Cardiac septum (tissue), 1 donor: ENCODE results near the gene PCIF1. TPM values are rescaled to one million over a fixed set of nuclear protein-coding genes. Genes with fewer than 3 reads are reported as not detected.

Experiments used
- DNase-seq: peaks from one replicate; pipeline ENCODE4 v3.0.0-alpha.2; 2020; ENCODE audit warnings: low spot score
- intact Hi-C: fragments of 100-400 bp; cut with DNase I; formaldehyde crosslinking; loops from one replicate; pipeline ENCODE4 v1.14.0; 2022
- total RNA-seq: library from RNA; stranded (reverse); fragmentation: NEBNext Ultra II Directional; extraction: Animal tissue kit (Norgen Biotek cat#: 25700); gene quantifications from one replicate; pipeline ENCODE4 v1.2.1, GENCODE V29; 2021
- donor health status: DM: no; HTN: no; CAD: no.

The PCIF1 gene
- total RNA-seq, 1 donor from 2014 or later = 30.2 TPM

DNA sequence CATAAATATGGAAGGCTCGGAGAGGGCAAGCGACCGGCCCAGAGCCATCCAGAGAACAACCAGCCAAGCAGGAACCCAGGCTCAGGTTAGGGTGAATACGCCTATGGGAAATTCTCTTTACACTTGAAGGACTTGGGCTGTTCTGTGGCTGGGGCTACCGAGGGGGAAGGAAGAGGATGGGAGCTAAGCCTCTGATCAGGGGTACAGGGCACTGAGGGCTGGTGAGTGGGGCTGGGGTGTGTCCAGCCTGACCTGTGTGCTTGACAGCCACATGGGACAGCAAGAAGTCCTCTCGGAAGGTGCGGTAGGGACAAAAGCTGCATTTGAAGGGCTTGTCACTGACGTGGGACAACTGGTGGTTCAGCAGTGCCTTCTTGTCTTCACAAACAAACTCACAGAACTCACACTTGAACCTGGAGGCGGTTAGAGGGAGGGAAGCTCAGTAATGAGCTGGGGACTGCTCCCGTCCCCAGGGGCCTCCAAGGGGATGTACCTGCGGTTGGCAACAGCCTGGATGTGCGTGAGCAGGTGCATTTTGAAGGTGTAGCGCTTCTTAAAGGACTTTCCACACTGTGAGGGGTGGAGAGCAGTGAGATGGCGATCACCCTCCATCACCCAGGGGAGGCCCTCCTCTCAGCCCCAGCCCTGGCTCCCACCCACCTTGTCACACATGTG is 25.6 kb downstream of the PCIF1 start:
- intact Hi-C loops = loop anchor here (10.0 kb wide), 1 partner anchor 135 kb away; the partner anchor contains the start of gene TNNC2
- no peak for DNase-seq

DNA sequence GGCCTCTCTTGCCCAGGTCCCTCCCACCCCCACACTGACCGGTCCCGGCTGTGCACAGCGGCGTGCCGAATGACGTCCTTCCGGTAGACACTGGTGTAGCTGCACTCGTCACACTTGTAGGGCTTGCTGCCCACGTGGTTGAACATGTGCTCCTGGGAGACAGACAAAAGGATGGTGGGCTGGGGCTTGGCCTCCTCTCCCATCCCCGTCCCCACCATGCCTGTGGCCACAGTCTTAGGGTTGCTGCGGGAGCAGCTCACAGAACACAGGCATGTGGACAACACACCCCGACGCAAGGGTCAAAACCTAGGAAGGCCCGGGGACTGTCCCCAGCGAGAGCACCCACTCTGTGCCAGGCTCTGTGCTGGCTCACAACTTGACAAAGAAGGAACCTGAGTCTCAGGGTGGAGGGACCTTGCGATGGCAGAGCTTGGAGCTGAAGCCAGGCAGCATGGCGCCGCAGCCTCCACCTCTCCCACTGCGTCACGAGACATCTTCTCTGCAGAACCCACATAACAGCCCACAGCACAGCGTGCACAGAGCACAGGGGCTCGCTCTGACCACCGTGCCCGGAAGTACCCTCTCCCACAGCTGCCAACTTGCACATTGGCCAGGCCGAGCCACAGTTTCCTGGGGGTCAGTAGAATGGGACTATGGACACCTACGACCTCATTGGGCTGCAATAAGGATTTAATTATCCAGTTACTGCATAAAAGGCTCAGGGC is 27.7 kb downstream of the PCIF1 start:
- no peak for DNase-seq
- intact Hi-C loops = loop anchor here (10.0 kb wide), 1 partner anchor 137 kb away; the partner anchor contains the start of gene TNNC2

- intact Hi-C loops = loop anchor here (10.0 kb wide), 1 partner anchor 139 kb away; the partner anchor contains the start of gene TNNC2
Observed at GRCh38 chr20:45963059-45964005, 28.8 kb downstream of the PCIF1 start.

DNA sequence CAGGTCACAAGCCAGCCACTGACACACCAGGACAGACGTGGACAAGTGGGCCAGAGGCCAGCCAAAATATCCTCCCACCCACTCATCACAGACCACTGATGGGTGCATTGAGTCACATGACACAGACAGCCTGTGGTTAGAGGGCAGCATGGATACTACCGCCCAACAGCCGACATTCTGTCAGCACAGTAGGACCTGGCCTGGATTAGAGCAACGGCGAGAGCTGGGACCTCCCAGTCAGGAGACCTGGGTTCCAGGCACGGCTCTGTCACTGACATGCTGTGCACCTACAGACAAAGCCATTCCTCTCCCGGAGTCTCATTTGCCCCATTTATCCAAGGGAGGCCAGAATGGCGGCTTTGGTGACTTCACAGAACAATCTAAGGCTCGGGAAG is 29.5 kb downstream of the PCIF1 start:
- DNase-seq = no peak
- intact Hi-C loops = loop anchor here (10.0 kb wide), 1 partner anchor 139 kb away; the partner anchor contains the start of gene TNNC2

More at GRCh38 chr20:45963059-45964005, 28.8 kb downstream of the PCIF1 start:
- DNase-seq = no peak

GRCh38 chr20:45965169-45966002 is 30.9 kb downstream of the PCIF1 start:
- DNase-seq = no peak
- intact Hi-C loops = loop anchor here (10.0 kb wide), 1 partner anchor 141 kb away; the partner anchor contains the start of gene TNNC2

GRCh38 chr20:45967551-45968080 is 33.1 kb downstream of the PCIF1 start:
- DNase-seq = peak; percentile 73

GRCh38 chr20:45968081-45968671 is 33.7 kb downstream of the PCIF1 start:
- intact Hi-C loops = loop anchor here (10.0 kb wide), 1 partner anchor 143 kb away; the partner anchor contains the start of gene TNNC2
- peak; percentile 71 for DNase-seq

More at GRCh38 chr20:45967551-45968080, 33.1 kb downstream of the PCIF1 start:
- intact Hi-C loops = loop anchor here (10.0 kb wide), 1 partner anchor 143 kb away; the partner anchor contains the start of gene TNNC2

DNA sequence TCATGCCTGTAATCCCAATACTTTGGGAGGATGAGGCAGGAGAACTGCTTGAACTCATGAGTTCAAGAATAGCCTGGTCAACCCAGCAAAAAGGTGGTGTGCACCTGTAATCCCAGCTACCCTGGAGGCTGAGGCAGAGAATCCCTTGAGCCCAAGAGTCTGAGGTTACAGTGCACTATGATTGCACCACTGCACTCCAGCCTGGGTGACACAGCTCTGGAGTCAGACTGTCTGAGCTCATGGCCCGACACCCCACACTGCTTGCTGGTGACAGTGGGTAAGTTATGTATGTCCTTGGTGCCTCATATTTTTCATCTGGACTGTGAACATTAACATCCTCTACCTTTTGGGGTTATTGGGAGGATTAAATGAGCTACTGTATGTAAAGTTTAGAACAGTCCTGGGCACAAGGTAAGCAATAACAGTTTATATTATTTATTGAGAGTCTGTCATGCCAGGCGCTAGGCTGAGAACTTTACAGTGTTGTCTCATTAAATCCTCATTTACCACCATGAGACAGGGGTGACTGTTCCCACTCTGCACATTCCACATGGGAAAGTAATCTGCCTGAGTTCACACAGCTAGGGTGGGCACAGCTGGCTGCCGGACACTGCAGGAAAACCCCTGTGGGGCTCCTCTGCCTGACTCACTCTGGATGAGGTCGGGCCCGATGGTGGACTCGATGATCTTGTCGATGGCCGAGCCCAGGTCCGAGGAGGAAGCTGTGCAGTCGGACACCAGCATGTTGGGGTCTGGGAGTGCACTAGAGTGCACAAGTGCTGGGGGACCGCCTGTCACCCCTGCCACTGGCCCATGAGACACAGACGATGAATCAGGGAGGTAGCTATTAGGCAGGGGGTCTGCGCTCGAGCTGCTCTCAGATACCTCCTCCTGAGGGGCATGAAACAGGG is 34.6 kb downstream of the PCIF1 start:
- intact Hi-C loops = loop anchor here (10.0 kb wide), 1 partner anchor 144 kb away; the partner anchor contains the start of gene TNNC2
- DNase-seq = peak; percentile 71

DNA sequence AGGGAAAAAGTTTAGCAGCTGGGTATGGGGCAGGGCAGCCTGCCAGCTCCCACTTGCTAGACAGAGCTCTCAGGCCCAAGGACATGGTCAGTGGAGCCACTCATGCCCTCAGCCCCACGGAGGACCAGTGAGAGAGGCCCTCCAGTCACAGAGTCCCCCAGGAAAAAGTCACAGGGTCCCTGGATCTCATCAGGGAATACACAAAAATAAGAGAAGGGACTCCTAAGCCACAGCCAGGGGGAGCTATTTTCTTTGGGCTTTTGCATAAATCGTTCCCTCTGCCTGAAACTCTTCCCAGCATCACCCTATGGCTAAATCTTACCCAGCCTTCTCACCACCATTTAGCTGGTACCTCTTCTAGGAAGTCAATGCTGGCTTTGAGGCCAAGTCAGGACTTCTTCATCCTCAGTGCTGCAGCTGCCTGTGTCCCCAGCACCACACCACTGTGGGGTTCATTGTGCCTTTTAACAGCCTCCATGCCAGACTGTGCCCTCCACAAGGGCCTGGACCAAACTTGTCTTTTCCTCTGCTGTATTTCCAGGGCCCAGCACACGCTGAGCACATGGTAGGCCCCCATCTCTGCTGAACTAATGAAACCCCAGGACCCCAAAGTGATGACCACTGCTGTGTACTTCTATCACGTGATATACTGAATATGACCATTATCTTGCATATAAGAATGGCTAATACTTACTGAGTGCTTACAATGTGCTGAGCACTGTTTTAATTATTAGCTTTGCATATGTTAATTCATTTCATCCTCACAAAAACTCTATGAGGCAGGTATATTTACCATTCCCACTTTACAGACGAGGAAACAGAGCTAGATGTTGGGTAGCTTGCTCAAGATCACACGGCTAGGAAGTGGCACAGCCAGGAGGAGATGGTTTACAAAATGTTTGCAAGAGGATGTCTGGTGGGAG is 35.5 kb downstream of the PCIF1 start:
- peak; percentile 10 for DNase-seq
- intact Hi-C loops = loop anchor here (2.0 to 10.0 kb wide), 4 partner anchors 33 to 145 kb away; partner anchors contain the start of genes CTSA, NEURL2, TNNC2 and ZSWIM1

DNA sequence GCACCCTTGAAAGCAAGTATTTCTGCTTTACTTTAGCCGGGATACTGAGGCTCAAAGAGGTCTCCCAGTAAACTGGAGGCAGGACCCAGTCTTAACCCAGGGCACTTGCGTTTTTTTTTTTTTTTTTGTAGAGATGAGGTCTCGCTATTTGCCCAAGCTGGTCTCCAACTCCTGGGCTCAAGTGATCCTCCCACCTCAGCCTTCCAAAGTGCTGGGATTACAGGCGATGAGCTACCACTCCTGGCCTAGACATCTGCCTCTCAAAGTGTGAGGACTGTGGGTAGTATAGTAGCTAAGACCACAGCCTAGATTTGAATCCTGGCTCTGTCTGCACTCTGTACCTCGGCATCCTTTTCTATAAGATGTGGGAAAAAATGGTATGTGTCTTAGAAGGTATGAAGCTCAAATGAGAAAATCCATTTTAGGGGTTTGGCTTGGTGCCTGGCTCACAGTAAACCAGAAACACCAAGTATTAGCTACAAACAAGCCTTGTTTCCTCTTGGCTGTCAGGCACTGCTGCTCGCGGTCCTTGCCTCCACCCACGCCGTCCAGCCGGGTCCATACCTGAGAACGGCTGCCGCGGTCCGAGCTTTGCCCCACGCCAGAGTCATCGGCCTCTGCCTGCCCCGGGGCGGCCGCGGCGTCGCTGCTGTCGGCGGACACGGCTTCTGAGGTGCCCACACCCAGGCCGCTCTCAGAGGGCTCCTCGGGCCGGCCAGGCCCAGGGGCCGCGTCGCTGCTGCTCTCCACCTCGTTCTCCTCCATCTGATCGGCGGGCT is 36.4 kb downstream of the PCIF1 start:
- intact Hi-C loops = loop anchor here (2.0 to 5.0 kb wide), 3 partner anchors 34 to 90 kb away; partner anchors contain the start of genes CTSA, NEURL2 and ZSWIM1
- DNase-seq = no peak

- intact Hi-C loops = loop anchor here (2.0 to 5.0 kb wide), 3 partner anchors 34 to 91 kb away; partner anchors contain the start of genes CTSA, NEURL2 and ZSWIM1
Observed at GRCh38 chr20:45971425-45971674, 36.9 kb downstream of the PCIF1 start.

GRCh38 chr20:45971675-45972499 is 37.4 kb downstream of the PCIF1 start, which contains the start of gene ZNF335:
TSS of gene ZNF335 (minus strand) at chr20:45972203. CDS start at chr20:45971410, 793 bp downstream.
- intact Hi-C loops = loop anchor here (2.0 to 5.0 kb wide), 3 partner anchors 35 to 91 kb away; partner anchors contain the start of genes CTSA, NEURL2 and ZSWIM1
- peak; percentile 97 for DNase-seq

More at GRCh38 chr20:45971425-45971674, 36.9 kb downstream of the PCIF1 start:
- DNase-seq = no peak

- intact Hi-C loops = loop anchor here (5.0 kb wide), 1 partner anchor 35 kb away; no protein-coding TSS in a partner anchor
Observed at GRCh38 chr20:45972500-45973183, 38.2 kb downstream of the PCIF1 start.

More at GRCh38 chr20:45972500-45973183, 38.2 kb downstream of the PCIF1 start:
- DNase-seq = no peak
